Measurements from ENCODE around the gene ERICH2. TPM values are rescaled to one million over a fixed set of nuclear protein-coding genes. Genes with fewer than 3 reads are reported as not detected.
A peak's percentile ranks its signal among the peaks of the same experiment; 100 is the strongest.

ERICH2 gene
- total RNA-seq, 1 experiment from 2014 or later = 7.2 TPM

- intact Hi-C loops (cut with micrococcal nuclease) = loop anchor here (1.0 kb wide), 1 partner anchor 357 kb away; no protein-coding TSS in a partner anchor
- CTCF ChIA-PET = interaction anchor here (0.7 kb wide), 1 partner anchor 26 kb away, joined by 4 read pairs; no protein-coding TSS in a partner anchor
- POLR2A ChIA-PET = interaction anchor here (0.6 kb wide), 1 partner anchor 358 kb away, joined by 3 read pairs; no protein-coding TSS in a partner anchor
- TF ChIP-seq, protein P1, sequence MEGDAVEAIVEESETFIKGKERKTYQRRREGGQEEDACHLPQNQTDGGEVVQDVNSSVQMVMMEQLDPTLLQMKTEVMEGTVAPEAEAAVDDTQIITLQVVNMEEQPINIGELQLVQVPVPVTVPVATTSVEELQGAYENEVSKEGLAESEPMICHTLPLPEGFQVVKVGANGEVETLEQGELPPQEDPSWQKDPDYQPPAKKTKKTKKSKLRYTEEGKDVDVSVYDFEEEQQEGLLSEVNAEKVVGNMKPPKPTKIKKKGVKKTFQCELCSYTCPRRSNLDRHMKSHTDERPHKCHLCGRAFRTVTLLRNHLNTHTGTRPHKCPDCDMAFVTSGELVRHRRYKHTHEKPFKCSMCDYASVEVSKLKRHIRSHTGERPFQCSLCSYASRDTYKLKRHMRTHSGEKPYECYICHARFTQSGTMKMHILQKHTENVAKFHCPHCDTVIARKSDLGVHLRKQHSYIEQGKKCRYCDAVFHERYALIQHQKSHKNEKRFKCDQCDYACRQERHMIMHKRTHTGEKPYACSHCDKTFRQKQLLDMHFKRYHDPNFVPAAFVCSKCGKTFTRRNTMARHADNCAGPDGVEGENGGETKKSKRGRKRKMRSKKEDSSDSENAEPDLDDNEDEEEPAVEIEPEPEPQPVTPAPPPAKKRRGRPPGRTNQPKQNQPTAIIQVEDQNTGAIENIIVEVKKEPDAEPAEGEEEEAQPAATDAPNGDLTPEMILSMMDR (IDR thresholded peaks at IDR 0.05; ENCODE audit: unreplicated experiment) = no peak
- Mint-ChIP-seq H3K4me1 (ENCODE audit: insufficient read depth, unreplicated experiment) (no peaks in the 10 kb centered on the region), H3K27me3 (ENCODE audit: insufficient read depth, unreplicated experiment) (no peaks in the 10 kb centered on the region), H3K27ac (ENCODE audit: low read depth, unreplicated experiment) (no peak overlapping the region), H3K4me3 (ENCODE audit: unreplicated experiment) (no peak overlapping the region), H3K36me3 (ENCODE audit: insufficient read depth, unreplicated experiment) (no peaks in the 10 kb centered on the region), H3K9me3 (ENCODE audit: unreplicated experiment) (no peaks in the 10 kb centered on the region)
- no TSS peak for BruUV-seq (replicated peaks)
- no peak for DNase-seq (ENCODE audit: unreplicated experiment)
These were observed 3.5 kb upstream of the ERICH2 start for GRCh38 chr2:170766693-170767092.

DNA sequence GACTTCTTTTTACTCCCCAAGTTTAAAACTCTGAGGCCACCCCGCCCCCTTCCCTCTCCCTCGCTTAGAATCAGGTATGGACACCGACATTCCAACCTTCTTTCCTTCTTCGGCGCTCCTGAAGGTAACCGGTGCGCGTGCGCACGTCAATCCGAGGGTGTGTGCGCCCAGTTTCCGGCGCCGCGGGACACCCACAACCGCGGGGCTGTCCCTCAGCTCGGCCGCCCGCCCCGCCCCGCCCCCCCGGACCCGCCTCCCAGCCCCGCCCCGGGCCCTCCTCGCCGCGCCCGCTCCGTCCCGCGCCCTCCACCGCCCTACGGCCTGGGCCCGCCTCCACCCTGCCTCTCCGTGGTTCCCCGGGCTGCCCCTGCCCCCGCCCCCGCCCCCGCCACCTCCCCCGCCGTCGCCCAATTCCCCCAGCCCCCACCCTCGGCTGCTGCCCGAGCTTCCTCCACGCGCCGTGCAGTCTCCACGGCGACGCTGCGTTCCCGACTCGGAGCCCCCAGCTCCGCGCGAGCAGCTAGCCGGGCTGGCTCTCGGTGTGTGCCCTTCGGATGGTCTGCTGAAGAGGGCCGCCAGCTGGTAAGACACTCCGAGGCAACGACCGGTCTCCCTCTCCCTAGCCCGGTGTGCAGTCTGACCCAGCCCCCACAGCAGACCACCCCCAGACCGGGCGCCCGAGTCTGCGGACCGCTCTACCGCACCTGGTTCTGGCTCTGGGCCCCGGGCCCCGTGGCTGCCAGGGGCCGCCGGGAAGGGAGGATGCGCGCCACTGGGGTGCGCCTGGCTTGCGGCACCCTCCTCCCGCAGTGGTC, 635 bp downstream of the ERICH2 start:
- Mint-ChIP-seq H3K4me1 (ENCODE audit: insufficient read depth, unreplicated experiment) (no peaks in the 10 kb centered on the region), H3K27ac (ENCODE audit: low read depth, unreplicated experiment) (peak overlapping the region; percentile 94), H3K36me3 (ENCODE audit: insufficient read depth, unreplicated experiment) (no peaks in the 10 kb centered on the region), H3K9me3 (ENCODE audit: unreplicated experiment) (no peaks in the 10 kb centered on the region), H3K4me3 (ENCODE audit: unreplicated experiment) (peak overlapping the region; percentile 92), H3K27me3 (ENCODE audit: insufficient read depth, unreplicated experiment) (no peaks in the 10 kb centered on the region)
- peak; percentile 83 for DNase-seq (ENCODE audit: unreplicated experiment)
- intact Hi-C loops (cut with micrococcal nuclease) = loop anchor here (5.0 kb wide), 1 partner anchor 34 kb away; no protein-coding TSS in a partner anchor
- ChIA-PET POLR2A (interaction anchor here (0.7 to 3.3 kb wide), 13 partner anchors 13 to 401 kb away, joined by 3 to 22 read pairs (median 6); partner anchors contain the start of gene GAD1), CTCF (interaction anchor here (0.6 to 1.1 kb wide), 3 partner anchors 42 to 373 kb away, joined by 3 to 6 read pairs (median 3); no protein-coding TSS in a partner anchor)
- TF ChIP-seq, protein P1 (IDR thresholded peaks at IDR 0.05; ENCODE audit: unreplicated experiment) = no peak
- no TSS peak for BruUV-seq (replicated peaks)

- TF ChIP-seq, protein P1 (IDR thresholded peaks at IDR 0.05; ENCODE audit: unreplicated experiment) = no peak
- H3K27me3 Mint-ChIP-seq (ENCODE audit: insufficient read depth, unreplicated experiment) = no peaks in the 10 kb centered on the region
These were observed 1.3 kb downstream of the ERICH2 start for GRCh38 chr2:170771421-170771937.

DNA sequence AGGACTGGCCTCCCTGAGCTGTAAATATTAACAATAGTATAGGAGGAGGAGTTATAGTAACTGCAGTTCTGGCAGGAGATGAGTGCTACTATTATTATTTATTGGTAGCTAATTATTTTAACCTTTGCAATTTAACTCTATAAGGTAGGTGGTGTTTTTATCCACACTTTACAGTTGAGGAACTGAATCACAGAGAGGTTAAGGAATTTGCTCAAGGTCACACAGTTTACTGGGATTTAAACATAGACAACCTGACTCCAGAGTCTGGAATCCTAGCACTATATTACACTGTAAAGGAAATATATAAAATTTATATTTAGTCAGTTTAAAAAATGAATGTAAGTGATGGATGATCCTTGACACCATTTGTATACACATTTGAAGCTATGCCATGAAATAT, 2.1 kb downstream of the ERICH2 start:
- Mint-ChIP-seq H3K27ac (ENCODE audit: low read depth, unreplicated experiment) (no peak overlapping the region), H3K4me1 (ENCODE audit: insufficient read depth, unreplicated experiment) (no peaks in the 10 kb centered on the region), H3K27me3 (ENCODE audit: insufficient read depth, unreplicated experiment) (no peaks in the 10 kb centered on the region), H3K36me3 (ENCODE audit: insufficient read depth, unreplicated experiment) (no peaks in the 10 kb centered on the region), H3K9me3 (ENCODE audit: unreplicated experiment) (no peaks in the 10 kb centered on the region), H3K4me3 (ENCODE audit: unreplicated experiment) (peak overlapping the region; percentile 92)
- intact Hi-C loops (cut with micrococcal nuclease) = loop anchor here (5.0 kb wide), 1 partner anchor 35 kb away; no protein-coding TSS in a partner anchor
- POLR2A ChIA-PET = interaction anchor here (0.7 to 3.3 kb wide), 3 partner anchors 12 to 34 kb away, joined by 4 to 21 read pairs (median 7); no protein-coding TSS in a partner anchor
- no TSS peak for BruUV-seq (replicated peaks)
- CTCF ChIA-PET = interaction anchor here (1.1 to 1.2 kb wide), 4 partner anchors 33 to 412 kb away, joined by 3 to 7 read pairs (median 4); no protein-coding TSS in a partner anchor
- TF ChIP-seq, protein P1 (IDR thresholded peaks at IDR 0.05; ENCODE audit: unreplicated experiment) = no peak
- no peak for DNase-seq (ENCODE audit: unreplicated experiment)

More at GRCh38 chr2:170771421-170771937, 1.3 kb downstream of the ERICH2 start:
- ChIA-PET CTCF (interaction anchor here (0.6 to 1.2 kb wide), 5 partner anchors 32 to 391 kb away, joined by 3 to 6 read pairs (median 4); no protein-coding TSS in a partner anchor), POLR2A (interaction anchor here (1.4 to 3.3 kb wide), 6 partner anchors 13 to 246 kb away, joined by 3 to 22 read pairs (median 8); no protein-coding TSS in a partner anchor)
- Mint-ChIP-seq H3K4me3 (ENCODE audit: unreplicated experiment) (peak overlapping the region; percentile 92), H3K27ac (ENCODE audit: low read depth, unreplicated experiment) (no peak overlapping the region), H3K36me3 (ENCODE audit: insufficient read depth, unreplicated experiment) (no peaks in the 10 kb centered on the region), H3K9me3 (ENCODE audit: unreplicated experiment) (no peaks in the 10 kb centered on the region), H3K4me1 (ENCODE audit: insufficient read depth, unreplicated experiment) (no peaks in the 10 kb centered on the region)
- no TSS peak for BruUV-seq (replicated peaks)
- peak; percentile 1 for DNase-seq (ENCODE audit: unreplicated experiment)
- intact Hi-C loops (cut with micrococcal nuclease) = loop anchor here (5.0 kb wide), 1 partner anchor 34 kb away; no protein-coding TSS in a partner anchor

Measured in MCF 10A (cell line).